ENCODE measurements around the gene OPRPN.

Gene OPRPN, protein sequence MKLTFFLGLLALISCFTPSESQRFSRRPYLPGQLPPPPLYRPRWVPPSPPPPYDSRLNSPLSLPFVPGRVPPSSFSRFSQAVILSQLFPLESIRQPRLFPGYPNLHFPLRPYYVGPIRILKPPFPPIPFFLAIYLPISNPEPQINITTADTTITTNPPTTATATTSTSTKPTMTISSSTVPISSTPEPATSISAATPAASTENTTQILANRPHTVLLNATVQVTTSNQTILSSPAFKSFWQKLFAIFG

DNA sequence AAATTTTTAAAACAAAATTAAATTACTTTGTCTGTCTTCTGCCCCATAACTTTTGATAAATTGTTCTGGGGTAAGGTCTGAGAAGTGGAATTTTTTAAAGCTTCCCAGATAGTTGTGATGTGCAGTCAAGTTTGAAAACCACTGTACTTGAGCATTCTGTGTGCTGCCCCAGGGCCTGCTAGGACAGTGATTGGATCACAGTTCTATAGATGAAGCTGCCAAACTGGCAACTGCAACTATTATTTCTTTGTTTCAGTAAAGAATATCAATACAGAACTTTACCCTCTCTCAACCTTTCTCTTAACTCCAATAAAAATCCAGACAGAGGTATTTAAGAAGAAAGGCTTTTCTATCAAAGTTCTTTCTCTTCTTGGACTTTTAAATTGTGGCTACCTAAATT lies at the start of gene OPRPN:
Gene OPRPN (plus strand): TSS at position 361 of the 400 bp plus-strand sequence. CDS start 1,346 bp downstream, outside the sequence.
- DNase-seq: no peak

DNA sequence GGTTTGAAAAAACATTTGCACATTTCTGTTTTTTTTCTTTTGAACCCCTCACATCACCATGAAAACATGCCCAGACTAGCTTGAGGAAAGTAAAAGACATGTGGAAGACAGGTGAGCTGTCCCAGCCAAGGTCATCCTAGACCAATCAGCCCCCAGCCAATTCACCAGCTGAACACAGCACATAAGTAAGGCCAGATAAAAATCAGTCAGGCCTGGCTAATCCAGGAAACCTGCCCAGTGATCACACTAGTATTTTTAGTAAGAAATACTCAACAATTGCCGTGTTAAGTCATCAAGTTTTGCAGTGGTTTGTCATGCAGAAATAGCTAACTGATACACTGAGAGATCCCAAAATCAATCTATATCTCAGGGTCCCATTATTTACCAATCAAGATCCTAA lies 41.6 kb upstream of the OPRPN start:
- DNase-seq: no peak

GRCh38 chr4:70359115-70359661 lies 38.6 kb upstream of the OPRPN start:
- DNase-seq: no peak

- no peak for DNase-seq
Measured at GRCh38 chr4:70360460-70360859, 37.3 kb upstream of the OPRPN start, which contains the start of gene SMR3A. TSS of gene SMR3A (plus strand) at chr4:70360760. CDS start at chr4:70362116, 1,356 bp downstream.

DNA sequence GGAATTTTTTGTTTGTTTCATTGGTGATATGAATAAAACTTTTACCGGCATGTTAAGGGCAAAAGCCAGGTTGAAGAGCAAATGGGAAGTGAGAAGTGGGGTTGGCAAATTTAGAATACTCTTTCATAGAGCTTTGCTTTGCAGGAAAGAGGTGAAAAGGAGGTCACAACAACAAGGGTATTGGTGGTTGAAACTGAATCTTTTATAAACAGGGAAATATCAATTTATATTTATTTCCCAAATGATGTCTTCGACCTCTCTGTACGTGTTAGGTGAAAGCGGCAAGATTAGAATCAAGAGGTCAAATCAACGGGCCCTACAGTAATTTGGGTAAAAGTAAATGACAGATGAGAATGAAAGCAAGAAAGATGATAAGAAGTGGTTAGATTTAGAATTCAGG lies 33.7 kb upstream of the OPRPN start:
- DNase-seq: no peak

GRCh38 chr4:70365479-70365878 lies 32.3 kb upstream of the OPRPN start:
- DNase-seq: no peak

DNA sequence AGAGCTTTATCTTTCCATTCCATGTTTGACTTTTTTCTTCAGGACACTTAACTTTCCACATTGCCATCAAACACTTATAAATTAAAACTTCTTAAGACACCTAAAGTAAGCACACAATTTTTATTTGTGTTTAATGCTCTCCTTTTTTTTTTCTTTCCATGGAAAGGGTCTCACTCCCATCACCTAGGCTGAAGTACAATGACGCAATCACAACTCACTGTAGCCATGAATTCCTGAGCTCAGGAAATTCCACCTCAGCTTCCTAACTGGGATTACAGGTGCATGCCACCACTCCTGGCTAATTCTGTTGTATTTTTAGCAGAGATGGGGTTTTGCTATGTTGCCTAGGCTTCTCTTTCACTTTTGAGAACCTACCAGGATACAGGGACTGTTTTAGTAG lies 29.9 kb upstream of the OPRPN start:
- DNase-seq: no peak

- no peak for DNase-seq
Measured at GRCh38 chr4:70371987-70372386, 25.8 kb upstream of the OPRPN start.

GRCh38 chr4:70372760-70373159 lies 25.0 kb upstream of the OPRPN start:
- no peak for DNase-seq

GRCh38 chr4:70380578-70380977 lies 17.2 kb upstream of the OPRPN start:
- no peak for DNase-seq

- DNase-seq: no peak
Measured at GRCh38 chr4:70382691-70383181, 15.0 kb upstream of the OPRPN start, which contains the start of gene SMR3B. TSS of gene SMR3B (plus strand) at chr4:70383131. CDS start at chr4:70384511, 1,380 bp downstream.

DNA sequence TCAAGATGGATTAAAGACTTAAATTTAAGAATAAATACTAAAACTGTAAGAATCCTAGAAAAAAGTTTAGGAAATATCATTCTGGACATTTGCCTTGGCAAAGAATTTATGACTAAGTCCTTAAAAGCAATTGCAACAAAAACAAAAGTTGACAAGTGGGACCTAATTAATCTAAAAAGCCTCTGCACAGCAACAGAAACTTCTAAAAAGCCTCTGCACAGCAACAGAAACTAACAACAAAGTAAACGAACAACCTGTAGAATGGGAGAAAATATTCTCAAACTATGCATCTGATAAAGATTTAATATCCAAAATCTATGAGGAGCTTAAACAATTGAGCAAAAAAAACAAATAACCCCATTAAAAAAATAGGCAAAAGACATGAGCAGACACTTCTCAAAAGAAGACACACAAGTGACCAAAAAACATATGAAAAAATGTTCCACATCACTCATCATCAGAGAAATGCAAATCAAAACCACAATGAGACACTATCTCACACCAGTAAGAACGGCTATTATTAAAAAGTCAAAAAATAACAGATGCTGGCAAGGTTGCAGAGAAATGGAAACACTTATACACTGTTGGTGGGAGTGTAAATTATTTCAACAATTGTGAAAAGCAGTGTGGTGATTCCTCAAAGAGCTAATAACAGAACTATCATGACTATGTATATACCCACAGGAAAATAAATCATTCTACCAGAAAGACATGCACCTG lies 5.5 kb upstream of the OPRPN start:
- no peak for DNase-seq

GRCh38 chr4:70399319-70399718 lies 1.6 kb downstream of the OPRPN start:
- no peak for DNase-seq

- no peak for DNase-seq
Measured at GRCh38 chr4:70402762-70403161, 5.0 kb downstream of the OPRPN start.

- no peak for DNase-seq
Measured at GRCh38 chr4:70405765-70406164, 8.0 kb downstream of the OPRPN start.

DNA sequence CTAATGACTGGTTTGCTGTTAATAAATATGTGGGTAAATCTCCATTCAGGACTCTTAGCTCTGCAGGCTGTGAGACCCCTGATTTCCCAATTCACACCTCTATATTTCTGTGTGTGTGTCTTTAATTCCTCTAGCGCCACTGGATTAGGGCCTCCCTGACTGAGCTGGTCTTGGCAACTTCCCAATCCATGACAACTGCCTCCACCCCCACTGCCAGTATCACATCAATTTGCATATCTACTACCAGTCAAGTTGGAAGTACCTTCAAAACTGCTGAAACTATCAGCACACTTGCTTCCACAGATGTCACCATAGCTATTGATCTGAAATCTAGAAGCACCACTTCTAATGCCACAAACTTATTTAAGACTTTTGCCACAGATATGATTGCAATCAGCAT lies 27.6 kb downstream of the OPRPN start:
- DNase-seq: no peak

DNA sequence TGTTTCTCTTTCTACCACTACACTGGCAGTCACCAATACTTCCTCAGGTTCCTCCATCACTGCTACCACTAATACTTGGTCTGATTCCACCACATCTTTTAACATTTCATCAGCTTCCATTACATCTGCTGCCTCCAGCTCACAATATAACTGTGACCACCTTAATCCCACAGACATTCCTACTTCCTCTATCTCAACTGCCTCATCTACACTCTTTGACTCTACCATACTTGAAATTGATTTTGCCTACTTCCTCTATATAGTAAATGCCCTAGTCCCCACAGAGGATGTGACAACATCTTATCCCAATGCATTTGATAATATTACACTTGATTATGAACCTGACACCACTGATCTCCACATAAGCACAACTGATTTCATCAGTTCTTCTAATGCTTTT lies 29.0 kb downstream of the OPRPN start:
- no peak for DNase-seq

GRCh38 chr4:70437197-70437596 lies 39.5 kb downstream of the OPRPN start:
- DNase-seq: no peak

DNA sequence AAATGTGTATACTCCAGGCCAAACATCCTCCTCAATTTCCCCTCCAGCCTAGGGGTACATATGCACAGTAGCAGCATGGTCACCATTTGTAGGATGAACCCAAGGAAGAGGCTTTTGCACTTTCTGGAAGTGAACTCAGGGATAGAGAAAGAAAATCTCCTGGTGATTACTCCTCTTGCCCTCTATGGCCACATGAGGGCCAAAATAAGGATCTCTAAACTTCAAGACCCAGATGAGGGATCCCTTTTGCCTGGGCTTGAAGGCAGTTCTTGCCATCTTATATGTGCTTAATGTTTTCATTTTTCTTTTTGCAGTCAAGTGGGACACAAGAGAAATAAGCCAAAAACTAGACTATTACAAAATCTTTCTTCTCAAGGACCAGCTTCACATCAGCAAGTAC lies 44.7 kb downstream of the OPRPN start:
- no peak for DNase-seq

GRCh38 chr4:70443329-70443728 lies 45.6 kb downstream of the OPRPN start:
- DNase-seq: no peak

- no peak for DNase-seq
Measured at GRCh38 chr4:70449220-70449619, 51.5 kb downstream of the OPRPN start.

GRCh38 chr4:70452946-70453345 lies 55.2 kb downstream of the OPRPN start:
- DNase-seq: no peak

All from femur (tissue), 1 donor.